Liver (tissue), 3 donors: ENCODE data around the gene RAB35.

Source experiments
- ATF3 ChIP-seq: IDR thresholded peaks from 2 replicates; pipeline ENCODE4 v1.6.1; 2016; ENCODE audit warnings: antibody characterized with exemption
- CTCF ChIP-seq: fragments of 150-350 bp; IDR thresholded peaks from 2 replicates; pipeline ENCODE4 v1.5.1; 2017; ENCODE audit warnings: improper control_type of control experiment, low read depth, low read length; ENCODE audit not compliant: missing input control
- FOXA1 ChIP-seq: IDR thresholded peaks from 2 replicates; pipeline ENCODE4 v1.6.1; 2016; ENCODE audit warnings: antibody characterized with exemption
- GABPA ChIP-seq, 2 donors: IDR thresholded peaks in 1 of 2; conservative IDR thresholded peaks in 1 of 2; 2 replicates each; pipeline ENCODE4 v1.6.1; 2016; ENCODE audit warnings: antibody characterized with exemption in 2 of 2, mild to moderate bottlenecking in 1 of 2, moderate library complexity in 1 of 2
- JUND ChIP-seq, 2 donors: IDR thresholded peaks; 2 replicates each; pipeline ENCODE4 v1.6.1; 2016; ENCODE audit warnings: antibody characterized with exemption in 2 of 2
- MAX ChIP-seq: IDR thresholded peaks from 2 replicates; pipeline ENCODE4 v1.6.1; 2016; ENCODE audit warnings: antibody characterized with exemption
- donor health status: healthy.
- donor health status: healthy.

GRCh38 chr12:120054293-120054692, 62.3 kb downstream of the RAB35 start:
- TF ChIP-seq CTCF (no peak), JUND (IDR thresholded peaks at IDR 0.05) (no peak), FOXA1 (no peak), MAX (no peak), ATF3 (no peak), GABPA (IDR thresholded peaks at IDR 0.05 in 1 of 2, conservative IDR thresholded peaks at IDR 0.05 in 1 of 2) (no peak)
